Esophagus (tissue), 2 donors: ENCODE results near the gene BUD31. TPM values are rescaled to one million over a fixed set of nuclear protein-coding genes. Genes with fewer than 3 reads are reported as not detected.
A peak's percentile ranks its signal among the peaks of the same experiment; 100 is the strongest.

Experiments
- H3K27ac ChIP-seq, 2 donors: one replicate each; pipeline ENCODE4 v1.5.1; 2013; ENCODE audit warnings: low read depth in 2 of 2, mild to moderate bottlenecking in 2 of 2, inconsistent platforms in 1 of 2, low read length in 1 of 2, moderate library complexity in 1 of 2
- H3K27me3 ChIP-seq, 2 donors: one replicate each; pipeline ENCODE4 v1.6.1; 2013; ENCODE audit warnings: low read length in 2 of 2, control low read depth in 1 of 2, mild to moderate bottlenecking in 1 of 2; ENCODE audit not compliant: insufficient read depth in 2 of 2, control insufficient read depth in 1 of 2
- H3K36me3 ChIP-seq, 2 donors: one replicate each; pipeline ENCODE4 v1.6.1; 2013; ENCODE audit warnings: low read length in 1 of 2; ENCODE audit not compliant: control insufficient read depth in 2 of 2, insufficient read depth in 2 of 2
- H3K4me1 ChIP-seq, 2 donors: one replicate each; pipeline ENCODE4 v1.6.1; 2013; ENCODE audit warnings: low read length in 1 of 2; ENCODE audit not compliant: control insufficient read depth in 2 of 2, insufficient read depth in 2 of 2
- H3K4me3 ChIP-seq, 2 donors: one replicate each; pipeline ENCODE4 v1.5.1; 2013; ENCODE audit warnings: low read length in 2 of 2, mild to moderate bottlenecking in 2 of 2, low read depth in 1 of 2, moderate library complexity in 1 of 2
- H3K9me3 ChIP-seq, 2 donors: one replicate each; pipeline ENCODE4 v1.6.1; 2013; ENCODE audit warnings: mild to moderate bottlenecking in 2 of 2, low read depth in 1 of 2, low read length in 1 of 2, moderate library complexity in 1 of 2; ENCODE audit not compliant: control insufficient read depth in 2 of 2, insufficient read depth in 1 of 2
- WGBS, 2 donors: extraction: QIAGEN DNeasy Blood & Tissue Kit; methylation state at CpG; one replicate each; pipeline ENCODE4 v1.1.7; 2013; 5-methylcytosine and 5-hydroxymethylcytosine counted together
- polyA plus RNA-seq, 2 donors: library from polyadenylated mRNA; stranded (reverse); fragments of 200-250 nt; gene quantifications; one replicate each; pipeline ENCODE4 v1.2.3, GENCODE V29; 2013
- donor health status: healthy with polysubstance abuse.
- donor health status: Bipolar disorder and iron deficiency.

BUD31 gene
- polyA plus RNA-seq, 2 donors = 93.8 to 100 TPM

DNA sequence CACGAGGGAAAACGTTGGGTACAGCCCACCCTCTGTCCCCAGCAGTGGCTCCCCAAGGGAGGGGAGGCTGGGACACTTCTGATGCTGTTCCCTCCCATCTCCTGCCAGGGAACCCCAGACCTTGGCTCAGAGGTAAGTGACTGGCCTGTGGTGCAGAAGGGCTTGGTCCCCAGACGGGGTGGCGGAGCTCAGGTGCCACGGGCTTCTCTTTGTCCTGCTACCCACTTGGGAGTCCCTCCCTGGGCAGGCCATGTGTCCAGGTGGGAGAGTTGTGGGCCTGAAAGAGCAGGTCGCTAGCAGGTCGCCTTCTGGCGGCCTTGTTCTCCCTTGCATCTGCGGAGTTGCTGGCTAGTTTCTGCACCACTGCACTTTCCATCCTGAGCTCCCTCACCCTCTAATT lies 47.1 kb downstream of the BUD31 start:
- Histone ChIP-seq H3K9me3 (no peaks in the 10 kb centered on the region), H3K36me3 (peaks cover 21 to 62% of the 10 kb centered on the region in 2 donors), H3K27ac (no peak overlapping the region), H3K27me3 (no peaks in the 10 kb centered on the region), H3K4me3 (no peak overlapping the region), H3K4me1 (peaks cover 6 to 20% of the 10 kb centered on the region in 2 donors)
- 76 to 84% methylated on average over 9 of the region's 9 CpGs for WGBS, 2 donors

GRCh38 chr7:99456288-99456687 lies 47.5 kb downstream of the BUD31 start:
- 71 to 74% methylated on average over 13 of the region's 13 CpGs for WGBS, 2 donors
- no peak overlapping the region for H3K4me3 ChIP-seq
- H3K36me3 ChIP-seq = peaks cover 21 to 59% of the 10 kb centered on the region in 2 donors
- no peaks in the 10 kb centered on the region for H3K9me3 ChIP-seq
- peaks cover 6 to 20% of the 10 kb centered on the region in 2 donors for H3K4me1 ChIP-seq
- no peaks in the 10 kb centered on the region for H3K27me3 ChIP-seq
- H3K27ac ChIP-seq = no peak overlapping the region

DNA sequence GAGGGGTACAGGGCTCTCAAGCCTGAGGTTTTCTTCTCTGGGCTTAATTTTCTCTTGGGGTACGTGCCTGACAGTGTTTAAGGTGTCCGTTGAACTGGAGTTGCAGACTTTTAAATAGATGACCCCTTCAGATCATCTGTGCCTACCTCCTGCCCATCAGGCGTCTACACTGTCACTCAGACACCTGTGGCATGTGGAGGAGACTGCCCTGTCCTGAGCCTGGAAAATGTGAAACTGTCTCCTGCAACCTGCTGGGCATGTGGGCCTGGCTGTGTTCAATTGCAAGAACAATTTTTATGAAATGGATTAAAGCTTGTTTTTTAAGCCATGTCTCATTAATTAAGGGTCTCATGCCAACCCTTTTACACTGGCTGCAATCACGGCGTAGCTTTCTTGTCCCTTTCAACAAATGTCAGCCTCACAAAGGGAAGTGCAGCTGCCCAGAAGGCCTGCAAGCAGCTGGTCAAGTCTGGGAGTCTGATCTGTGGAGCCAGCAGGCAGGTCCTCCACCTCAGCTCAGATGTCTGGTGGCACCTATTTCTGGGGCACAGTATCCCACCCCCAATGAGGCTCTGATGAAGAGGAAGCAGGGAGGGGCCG lies 48.4 kb downstream of the BUD31 start:
- 80 to 82% methylated on average over 6 of the region's 6 CpGs for WGBS, 2 donors
- peaks cover 5 to 15% of the 10 kb centered on the region in 2 donors for H3K4me1 ChIP-seq
- no peak overlapping the region for H3K4me3 ChIP-seq
- peaks cover 21 to 53% of the 10 kb centered on the region in 2 donors for H3K36me3 ChIP-seq
- no peaks in the 10 kb centered on the region for H3K27me3 ChIP-seq
- no peaks in the 10 kb centered on the region for H3K9me3 ChIP-seq
- no peak overlapping the region for H3K27ac ChIP-seq

DNA sequence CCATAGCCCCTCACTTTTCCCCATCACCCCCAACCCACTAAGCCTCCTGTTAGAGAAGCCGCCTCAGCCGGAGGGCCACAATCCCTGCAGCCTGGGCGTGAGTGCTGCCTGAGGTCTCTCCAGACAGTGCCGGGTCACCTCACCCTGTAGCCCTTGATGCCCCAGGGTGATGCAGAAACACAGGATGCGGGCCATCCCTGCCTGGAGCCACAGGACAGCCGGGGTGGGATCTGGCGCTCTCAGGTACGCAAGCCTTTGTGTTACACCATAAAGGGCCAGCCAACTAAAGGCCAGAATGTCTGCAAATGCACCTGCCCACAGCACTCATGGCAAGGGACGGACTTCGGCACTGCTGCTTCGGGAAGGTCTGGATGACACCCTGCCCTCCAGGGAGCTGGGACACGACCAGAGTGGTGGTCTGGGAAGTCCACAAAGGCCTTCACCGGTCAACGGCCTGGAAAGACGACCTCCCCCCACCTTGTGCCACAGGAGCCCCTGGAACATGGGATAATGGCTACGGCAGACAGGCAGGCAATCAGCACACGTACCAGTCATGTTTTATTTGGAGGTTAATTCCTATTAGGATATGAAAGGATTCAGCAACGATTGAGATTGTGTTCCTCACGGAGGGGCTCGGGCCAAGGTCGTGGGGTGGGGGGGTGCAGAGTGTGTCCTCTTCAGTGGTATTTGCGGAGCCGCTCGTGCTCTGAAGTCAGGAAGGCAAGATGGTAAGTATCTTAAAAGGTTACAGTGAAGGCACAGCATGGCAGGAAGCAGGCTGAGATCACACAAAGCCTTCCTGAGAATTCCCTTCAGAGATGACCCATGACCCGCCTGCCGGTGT lies 49.1 kb downstream of the BUD31 start:
- Histone ChIP-seq H3K4me1 (peaks cover 5 to 8% of the 10 kb centered on the region in 2 donors), H3K27ac (no peak overlapping the region), H3K9me3 (no peaks in the 10 kb centered on the region), H3K36me3 (peaks cover 21 to 46% of the 10 kb centered on the region in 2 donors), H3K27me3 (no peaks in the 10 kb centered on the region), H3K4me3 (no peak overlapping the region)
- 80 to 84% methylated on average over 26 of the region's 26 CpGs for whole genome bisulfite sequencing, 2 donors

DNA sequence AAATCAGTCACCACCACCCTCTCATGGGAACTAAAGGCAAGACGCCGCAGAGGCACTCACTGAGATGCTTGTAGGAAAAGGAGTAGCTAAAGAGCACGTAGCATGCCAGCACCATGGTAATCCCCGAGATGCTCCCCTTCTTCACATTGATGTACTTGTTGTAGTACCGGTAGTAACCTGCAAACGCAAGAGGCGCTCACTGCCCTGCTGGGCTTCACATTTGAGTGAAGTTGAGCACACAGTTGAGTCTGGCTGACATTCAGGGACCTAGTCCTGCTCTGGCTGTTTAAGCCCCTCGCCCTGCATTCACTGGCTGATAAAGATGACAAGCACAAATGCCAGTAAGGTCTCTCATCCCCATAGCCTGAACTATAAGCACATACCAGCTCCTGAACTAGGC lies 50.3 kb downstream of the BUD31 start:
- H3K9me3 ChIP-seq = no peaks in the 10 kb centered on the region
- peaks cover 2% of the 10 kb centered on the region in 2 donors for H3K4me1 ChIP-seq
- no peaks in the 10 kb centered on the region for H3K27me3 ChIP-seq
- WGBS, 2 donors = 90 to 91% methylated on average over 8 of the region's 8 CpGs
- no peak overlapping the region for H3K27ac ChIP-seq
- H3K36me3 ChIP-seq = peaks cover 23 to 40% of the 10 kb centered on the region in 2 donors
- no peak overlapping the region for H3K4me3 ChIP-seq

- Histone ChIP-seq H3K9me3 (no peaks in the 10 kb centered on the region), H3K36me3 (peaks cover 16 to 32% of the 10 kb centered on the region in 2 donors), H3K4me1 (peaks cover 2% of the 10 kb centered on the region in 2 donors), H3K4me3 (no peak overlapping the region), H3K27me3 (no peaks in the 10 kb centered on the region), H3K27ac (no peak overlapping the region)
- 62 to 76% methylated on average over 11 of the region's 11 CpGs for WGBS, 2 donors
These were observed 51.9 kb downstream of the BUD31 start for GRCh38 chr7:99460651-99461050.

GRCh38 chr7:99461221-99461620 lies 52.5 kb downstream of the BUD31 start:
- Histone ChIP-seq H3K4me1 (peaks cover 2% of the 10 kb centered on the region in 2 donors), H3K9me3 (no peaks in the 10 kb centered on the region), H3K4me3 (no peak overlapping the region), H3K27me3 (no peaks in the 10 kb centered on the region), H3K27ac (no peak overlapping the region), H3K36me3 (peaks cover 16 to 27% of the 10 kb centered on the region in 2 donors)
- WGBS, 2 donors = 91 to 93% methylated on average over 2 of the region's 2 CpGs

GRCh38 chr7:99465421-99465768 lies 56.6 kb downstream of the BUD31 start:
- Histone ChIP-seq H3K27me3 (no peaks in the 10 kb centered on the region), H3K4me1 (peaks cover 2 to 3% of the 10 kb centered on the region in 2 donors), H3K27ac (peak overlapping the region; percentile 76 to 94), H3K4me3 (peak overlapping the region; percentile 85 to 92), H3K36me3 (peaks cover 3 to 4% of the 10 kb centered on the region in 2 donors), H3K9me3 (no peaks in the 10 kb centered on the region)
- WGBS, 2 donors = 4% methylated on average over 9 of the region's 9 CpGs

GRCh38 chr7:99468336-99468918 lies 59.7 kb downstream of the BUD31 start:
- 87 to 88% methylated on average over 29 of the region's 29 CpGs for WGBS, 2 donors
- peaks cover 0 to 3% of the 10 kb centered on the region in 2 donors for H3K4me1 ChIP-seq
- no peak overlapping the region for H3K27ac ChIP-seq
- H3K27me3 ChIP-seq = no peaks in the 10 kb centered on the region
- no peaks in the 10 kb centered on the region for H3K9me3 ChIP-seq
- peaks cover 0 to 3% of the 10 kb centered on the region in 2 donors for H3K36me3 ChIP-seq
- no peak overlapping the region for H3K4me3 ChIP-seq
